GM19240 (cell line): Measurements from ENCODE around the gene NFATC2.
A peak's percentile ranks its signal among the peaks of the same experiment; 100 is the strongest.

ENCODE experiments used
- DNase-seq: peaks from one replicate; pipeline ENCODE4 v3.0.0; 2011; ENCODE audit warnings: low spot score; ENCODE audit not compliant: insufficient read length

The NFATC2 gene

DNA sequence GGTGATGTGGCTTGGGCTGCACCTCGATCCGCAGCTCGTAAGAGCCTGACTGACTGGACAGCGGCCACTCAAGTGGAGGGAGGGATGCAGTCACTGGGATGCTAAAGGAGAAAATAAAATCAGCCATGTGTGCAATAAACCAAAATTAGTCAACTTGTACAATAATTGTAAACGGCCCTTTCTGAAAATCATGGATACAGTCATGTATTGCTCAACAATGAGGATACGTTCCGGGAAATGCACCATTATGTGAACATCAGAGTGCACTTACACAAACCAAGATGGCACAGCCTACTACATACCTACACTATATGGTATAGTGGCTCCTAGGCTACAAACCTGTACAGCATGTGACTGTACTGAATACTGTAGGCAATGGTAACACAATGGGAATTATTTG, 25.7 kb downstream of the NFATC2 start:
- DNase-seq = no peak

DNA sequence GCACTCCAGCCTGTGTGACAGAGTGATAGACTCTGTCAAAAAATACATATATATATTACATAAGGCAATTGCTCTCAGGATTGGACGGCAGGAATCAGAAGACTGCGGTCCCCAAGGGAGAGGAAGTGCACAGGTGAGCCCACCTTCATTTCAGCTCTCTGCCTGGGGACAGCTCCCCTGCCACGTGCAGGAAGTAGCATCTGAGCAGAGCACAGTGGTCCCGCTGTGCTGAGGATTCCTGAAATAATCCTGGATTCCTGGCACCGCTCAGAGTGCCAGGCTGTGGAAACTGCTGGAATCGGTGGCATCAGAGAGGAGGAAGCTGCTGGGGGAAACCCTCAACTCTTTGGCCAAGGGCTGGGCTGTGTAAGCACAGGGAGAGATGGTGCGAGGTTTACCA, 27.7 kb downstream of the NFATC2 start:
- no peak for DNase-seq

DNA sequence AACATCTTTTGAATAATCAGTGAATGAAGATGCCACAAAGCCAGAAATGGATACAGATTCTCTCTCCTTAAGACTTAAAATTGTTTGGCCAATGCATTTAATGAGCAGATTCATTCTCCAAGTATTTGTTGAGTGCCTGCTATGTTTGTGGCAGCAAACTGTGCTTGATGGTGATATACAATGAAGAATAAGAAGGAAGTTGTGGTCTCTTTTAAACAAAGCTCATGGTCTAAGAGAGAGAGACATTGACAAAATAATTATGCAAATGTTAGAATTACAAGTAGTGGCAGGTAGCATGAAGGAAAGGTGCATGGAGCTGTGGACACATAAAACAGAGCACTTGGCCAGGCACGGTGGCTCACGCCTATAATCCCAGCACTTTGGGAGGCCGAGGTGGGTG, 28.3 kb downstream of the NFATC2 start:
- DNase-seq = no peak

DNA sequence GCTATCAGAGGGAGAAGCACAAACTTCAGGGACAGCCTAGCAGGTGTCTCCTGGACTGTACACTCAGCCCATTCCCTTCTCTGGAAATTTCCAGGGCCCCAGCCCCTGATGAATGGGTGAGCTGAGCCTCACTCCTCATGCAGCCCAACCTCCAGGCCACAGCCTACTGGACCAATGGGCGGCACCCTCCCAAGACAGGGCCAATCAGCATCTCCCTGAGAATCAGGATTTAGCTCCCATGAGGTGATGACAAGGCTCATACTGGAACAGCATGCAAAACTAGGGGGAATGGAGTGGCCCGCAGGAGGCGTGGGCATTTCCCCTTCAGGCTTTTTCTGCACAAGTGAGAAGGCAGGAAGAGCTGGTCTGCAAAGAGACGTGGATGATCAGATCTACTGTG, 29.0 kb downstream of the NFATC2 start:
- DNase-seq = no peak

DNA sequence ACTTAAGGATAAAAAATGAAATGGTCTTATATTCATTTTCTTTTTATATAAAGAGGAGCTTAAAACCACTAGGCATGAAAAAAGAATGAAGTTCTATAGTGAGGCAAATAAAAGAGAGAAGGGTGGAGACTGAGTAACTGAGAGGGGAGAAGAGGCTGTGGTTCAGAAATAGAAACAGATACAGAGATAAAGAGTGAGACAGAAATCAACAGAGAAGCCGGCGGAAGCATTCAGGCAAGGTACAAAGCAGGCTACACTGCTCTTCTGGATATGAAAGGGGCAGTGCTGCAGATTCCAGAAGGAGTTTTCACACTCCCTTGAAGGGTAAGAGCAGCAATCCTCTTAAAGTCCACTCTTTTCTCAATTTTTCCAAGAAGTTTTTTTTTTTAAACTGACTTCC, 29.9 kb downstream of the NFATC2 start:
- no peak for DNase-seq

DNA sequence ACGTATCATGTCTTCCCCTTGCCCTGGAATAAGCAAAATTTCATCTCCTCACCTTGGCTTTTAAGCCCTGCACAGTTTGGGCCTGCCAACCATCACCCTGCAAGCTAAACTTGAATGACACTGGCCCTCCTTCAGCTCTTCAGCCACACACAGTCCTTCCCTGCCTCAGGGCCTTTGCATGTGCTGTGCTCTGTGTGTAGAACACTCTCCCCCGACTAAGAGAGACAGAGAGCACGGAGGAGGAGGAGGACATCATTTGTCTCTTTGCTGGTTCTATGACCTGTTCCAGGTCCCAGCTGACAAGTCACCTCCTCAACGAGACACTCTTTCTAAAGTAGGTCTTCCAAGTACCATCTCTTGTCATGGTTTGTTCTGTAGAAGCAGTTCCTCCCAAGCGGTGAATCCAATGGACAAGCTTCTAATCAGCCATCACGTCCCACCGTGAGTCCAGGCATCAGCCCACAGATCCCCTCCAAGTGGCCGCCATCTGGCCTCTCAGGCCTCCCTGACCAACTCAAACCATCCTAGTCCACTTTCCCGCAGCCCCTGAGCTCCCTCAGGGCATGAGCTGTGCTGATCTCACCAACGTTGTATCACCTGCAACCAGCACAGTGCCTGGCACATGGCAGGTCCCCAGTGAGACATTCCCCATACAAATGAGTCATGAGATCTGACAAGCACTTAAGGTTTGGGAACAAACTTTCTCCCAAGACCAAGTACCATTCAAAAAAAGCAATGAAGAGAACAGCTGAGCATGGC, 30.5 kb downstream of the NFATC2 start:
- DNase-seq = no peak

DNA sequence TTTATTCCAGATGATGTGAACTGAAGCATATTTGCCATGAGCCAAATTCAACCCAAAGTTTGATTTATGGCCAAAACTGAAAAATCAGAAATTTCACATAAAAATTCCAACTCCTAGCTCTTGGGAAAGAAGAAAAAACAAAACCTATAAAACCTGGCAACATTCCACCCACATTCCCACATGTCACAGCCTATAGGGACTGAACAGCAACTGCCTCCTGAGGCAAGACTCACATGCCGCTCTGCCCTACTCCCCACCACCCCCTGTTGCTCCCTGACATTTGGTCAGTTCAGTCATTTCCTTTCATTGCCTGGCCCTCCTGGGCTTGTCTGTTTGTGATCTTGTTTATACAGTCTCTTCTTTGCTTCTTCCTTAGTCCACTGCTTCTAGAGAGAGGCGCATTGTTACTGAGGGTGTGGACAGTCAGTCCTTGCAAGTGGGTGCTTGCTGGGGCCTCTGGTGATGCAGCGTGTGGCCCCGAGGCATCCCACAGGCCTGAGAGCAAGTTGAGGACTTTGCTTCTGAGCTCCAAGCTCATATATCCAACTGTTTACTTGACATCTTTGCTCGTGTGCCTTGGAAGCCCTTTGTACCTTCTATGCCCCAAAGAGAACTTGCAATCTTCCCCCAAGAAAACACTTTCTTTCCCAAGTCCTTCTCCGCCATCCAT, 31.4 kb downstream of the NFATC2 start:
- no peak for DNase-seq

DNA sequence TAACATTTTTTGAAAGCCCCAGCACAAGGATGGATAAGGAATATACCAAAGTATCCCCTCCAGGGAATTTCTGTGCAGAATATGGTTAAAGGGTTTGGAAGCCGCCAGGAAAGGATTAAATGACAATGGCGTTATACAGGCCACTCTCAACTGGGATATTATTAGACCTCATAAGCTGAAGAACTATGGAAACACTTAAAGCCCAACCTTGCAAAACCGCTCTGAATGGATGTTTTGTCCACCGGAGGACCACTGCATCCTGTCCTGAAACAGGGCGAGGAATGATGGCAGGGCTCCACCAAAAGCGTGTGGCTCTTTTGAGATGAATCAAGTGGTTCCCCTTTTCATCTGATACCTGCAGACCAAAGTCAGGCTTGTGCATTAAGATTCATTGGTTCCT, 32.4 kb downstream of the NFATC2 start:
- no peak for DNase-seq

DNA sequence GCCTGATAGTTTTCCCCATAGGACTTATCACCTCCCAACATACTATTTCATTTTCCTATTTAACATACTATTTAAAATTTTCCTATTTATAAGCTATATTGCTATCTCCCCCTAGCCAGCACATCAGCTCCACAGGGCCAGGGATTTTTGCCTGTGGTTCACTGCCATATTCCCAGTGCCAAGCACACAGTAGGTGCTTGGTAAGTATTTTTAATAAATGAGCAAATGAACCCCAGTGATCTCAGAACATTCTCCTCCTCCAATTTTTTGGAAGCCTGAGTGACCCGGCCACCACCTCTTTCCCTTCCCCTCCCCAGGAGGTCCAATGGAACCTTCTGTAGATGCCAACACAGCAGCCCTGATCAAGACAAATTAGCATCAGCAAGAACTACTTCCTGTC, 33.3 kb downstream of the NFATC2 start:
- DNase-seq = no peak

DNA sequence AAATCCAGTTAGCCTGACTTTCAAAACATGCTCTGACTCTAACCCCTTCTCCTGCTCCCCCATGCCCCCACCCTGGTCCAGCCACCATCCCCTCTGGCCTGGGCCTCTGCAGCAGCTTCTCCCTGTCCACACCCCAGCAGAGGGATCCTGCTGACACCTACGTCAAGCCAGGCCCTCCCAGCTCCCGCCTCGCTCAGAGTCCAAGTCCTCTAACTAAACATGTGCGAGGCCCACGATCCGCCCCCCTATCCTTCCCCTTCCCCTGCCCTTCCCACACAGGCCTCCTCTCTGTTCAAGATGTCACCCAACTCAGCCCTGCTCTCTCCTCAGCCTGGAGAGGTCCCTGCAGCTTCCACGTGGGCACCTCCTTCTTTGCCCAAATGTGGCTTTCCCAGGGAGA, 33.7 kb downstream of the NFATC2 start:
- no peak for DNase-seq

DNA sequence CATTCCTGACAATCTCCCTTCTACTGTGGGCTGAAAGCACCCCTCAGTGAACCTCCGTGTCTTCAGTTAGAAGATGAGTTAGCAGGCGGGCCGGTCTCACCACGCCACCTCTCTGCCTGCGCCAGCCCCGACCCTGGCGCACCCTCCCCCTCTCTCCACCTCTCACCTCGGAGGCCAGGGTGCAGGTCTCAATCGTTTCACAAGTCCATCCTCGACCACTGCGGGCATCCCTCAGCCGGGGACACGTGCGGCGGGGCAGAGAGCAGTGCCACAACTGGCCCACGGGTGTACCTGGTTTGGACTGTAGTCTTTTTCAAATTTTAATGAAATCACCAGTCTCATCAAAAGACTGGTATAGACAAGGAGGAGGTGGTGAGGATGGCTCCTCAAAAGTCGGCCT, 34.4 kb downstream of the NFATC2 start:
- no peak for DNase-seq

DNA sequence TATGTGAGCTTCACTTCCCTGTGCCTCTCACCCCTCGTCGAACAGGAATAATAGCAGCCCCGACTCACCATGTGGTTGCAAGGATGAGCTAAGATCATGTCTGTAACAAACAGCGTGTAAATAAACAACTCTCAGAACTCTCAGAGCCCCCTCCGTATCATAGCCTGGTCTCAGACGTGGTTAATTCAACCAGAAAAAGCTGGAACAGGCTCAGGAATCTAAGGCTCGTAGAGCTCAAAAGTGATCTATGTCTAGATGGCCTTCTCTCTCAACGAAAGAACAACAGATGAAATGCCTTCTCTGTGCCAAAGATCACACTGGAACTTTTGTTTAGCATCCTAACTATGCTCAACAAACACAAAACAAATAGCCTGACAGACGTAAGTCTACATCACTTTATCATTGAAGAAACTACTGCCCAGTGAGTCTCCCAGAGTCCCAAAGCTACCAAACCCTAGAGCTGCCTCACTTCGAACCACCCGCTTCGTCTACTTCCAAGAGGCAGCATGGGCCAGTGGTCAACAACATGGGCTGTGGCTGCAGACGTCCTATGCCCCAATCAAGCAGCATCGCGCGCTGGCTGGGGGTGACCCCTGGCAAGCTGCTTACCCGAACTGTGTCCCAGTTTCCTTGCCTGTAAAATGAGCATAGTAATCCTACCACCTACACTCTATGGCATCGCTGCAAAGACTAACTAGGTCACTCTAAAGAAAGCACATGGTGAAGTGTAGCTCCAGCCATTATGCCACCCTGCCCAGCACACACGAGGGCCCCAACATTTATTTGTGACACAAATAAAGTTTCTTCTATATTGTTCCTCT, 35.1 kb downstream of the NFATC2 start:
- DNase-seq = no peak

DNA sequence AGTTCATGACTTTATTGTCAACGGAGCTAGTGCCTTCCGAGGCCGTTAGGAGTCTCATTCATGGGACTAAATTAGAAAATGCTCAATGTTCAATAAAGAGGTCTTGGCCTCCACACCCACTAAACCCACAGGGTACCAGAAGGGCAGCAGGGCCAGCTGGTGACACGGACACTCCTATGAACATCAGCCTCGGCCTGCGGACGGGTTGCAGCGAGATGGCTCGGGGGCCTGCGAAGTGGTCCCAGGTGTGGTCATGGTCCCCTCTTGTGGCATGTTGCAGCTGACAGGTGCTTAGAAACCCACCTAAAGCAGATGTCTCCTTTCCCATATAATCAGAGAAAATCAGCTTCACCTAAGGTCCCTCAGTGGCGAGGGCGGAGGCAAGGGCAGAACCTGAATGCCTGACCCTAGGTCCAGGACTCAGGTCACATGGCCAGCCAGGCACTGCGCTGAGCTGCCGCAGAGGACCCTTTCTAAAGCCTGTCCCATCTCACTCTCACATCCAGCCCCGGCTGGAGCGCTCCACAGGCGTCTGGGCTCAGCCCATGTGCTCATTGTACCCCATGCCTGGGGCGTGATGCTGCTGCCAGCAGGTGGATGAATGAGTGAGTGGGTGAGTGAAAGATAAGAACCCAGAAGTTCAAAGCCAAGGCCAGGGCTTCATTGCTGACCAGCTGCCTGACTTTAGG, 35.8 kb downstream of the NFATC2 start:
- no peak for DNase-seq

DNA sequence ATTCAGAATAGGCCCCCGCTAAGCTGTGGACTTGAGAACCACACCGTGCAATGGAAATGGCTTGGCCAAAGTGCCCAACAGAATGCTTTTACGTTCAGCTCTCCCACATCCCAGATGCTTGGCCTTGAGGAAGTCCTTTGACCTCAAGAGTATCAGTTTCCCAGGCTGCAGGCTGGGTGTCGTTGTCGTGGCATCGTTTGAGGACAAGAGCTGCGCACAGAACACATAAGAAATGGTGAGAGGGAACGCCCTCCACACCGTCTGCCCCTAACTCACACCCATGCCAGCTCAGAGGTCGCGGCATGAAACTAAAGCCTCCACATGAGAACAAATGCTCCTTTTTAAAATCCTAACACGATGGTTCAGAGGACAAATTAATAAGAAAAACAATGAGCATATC, 37.0 kb downstream of the NFATC2 start:
- DNase-seq = no peak

DNA sequence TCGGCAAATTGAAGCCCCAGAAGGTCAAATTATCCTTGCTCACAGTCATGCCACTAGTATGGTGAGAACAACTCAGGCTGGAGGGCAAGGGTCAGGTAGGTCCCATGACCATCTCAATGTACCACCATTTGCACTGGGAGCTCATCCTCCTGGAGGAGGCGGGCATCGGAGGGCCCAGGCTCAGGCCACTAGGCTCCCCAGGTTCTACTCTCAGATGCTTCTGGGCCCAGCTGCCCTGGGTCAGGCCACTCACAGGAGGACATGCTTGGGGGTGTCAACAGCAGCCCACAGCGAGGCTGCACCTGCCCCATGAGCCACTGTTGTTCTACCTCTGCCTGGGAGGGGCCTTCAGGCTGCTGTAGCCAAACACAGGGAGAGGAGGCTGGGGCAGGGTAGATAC, 39.1 kb downstream of the NFATC2 start:
- no peak for DNase-seq

DNA sequence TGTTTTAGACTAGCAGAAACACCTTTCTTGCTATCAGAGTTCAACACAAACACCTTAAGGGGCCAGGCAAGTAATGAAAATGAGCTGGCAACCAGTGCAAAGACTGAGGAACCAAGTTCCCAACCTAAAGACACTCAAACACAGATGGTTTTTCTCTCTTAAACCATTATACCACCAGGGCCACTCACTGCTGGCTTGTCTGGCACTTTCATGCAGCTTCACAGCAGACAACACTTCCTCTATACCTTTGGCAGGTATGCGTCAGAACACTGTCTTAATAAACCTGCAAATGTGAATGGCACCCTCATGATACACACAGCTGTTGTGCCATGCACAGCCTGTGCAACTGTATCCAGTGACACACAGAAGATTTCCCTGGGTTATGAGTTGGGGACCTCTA, 41.6 kb downstream of the NFATC2 start:
- no peak for DNase-seq

DNA sequence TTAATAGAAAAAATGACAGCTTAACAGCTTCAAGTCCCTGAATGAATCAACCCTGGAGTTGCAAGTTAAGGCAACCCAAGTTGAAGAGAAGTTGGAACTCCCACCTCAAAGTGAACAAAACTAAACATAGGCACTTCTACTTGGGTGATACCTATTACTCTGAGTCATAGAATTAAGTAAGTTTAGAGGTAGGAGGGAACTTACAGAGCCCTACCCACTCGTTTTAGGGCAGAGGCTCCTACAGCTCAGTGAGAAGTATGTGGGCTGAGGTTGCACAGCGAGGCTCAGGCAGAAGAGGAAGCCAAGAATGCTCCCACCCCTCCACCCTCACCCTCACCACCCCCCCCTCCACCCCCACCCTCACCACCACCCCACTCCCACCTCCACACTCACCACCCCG, 42.2 kb downstream of the NFATC2 start:
- DNase-seq = peak; percentile 50

DNA sequence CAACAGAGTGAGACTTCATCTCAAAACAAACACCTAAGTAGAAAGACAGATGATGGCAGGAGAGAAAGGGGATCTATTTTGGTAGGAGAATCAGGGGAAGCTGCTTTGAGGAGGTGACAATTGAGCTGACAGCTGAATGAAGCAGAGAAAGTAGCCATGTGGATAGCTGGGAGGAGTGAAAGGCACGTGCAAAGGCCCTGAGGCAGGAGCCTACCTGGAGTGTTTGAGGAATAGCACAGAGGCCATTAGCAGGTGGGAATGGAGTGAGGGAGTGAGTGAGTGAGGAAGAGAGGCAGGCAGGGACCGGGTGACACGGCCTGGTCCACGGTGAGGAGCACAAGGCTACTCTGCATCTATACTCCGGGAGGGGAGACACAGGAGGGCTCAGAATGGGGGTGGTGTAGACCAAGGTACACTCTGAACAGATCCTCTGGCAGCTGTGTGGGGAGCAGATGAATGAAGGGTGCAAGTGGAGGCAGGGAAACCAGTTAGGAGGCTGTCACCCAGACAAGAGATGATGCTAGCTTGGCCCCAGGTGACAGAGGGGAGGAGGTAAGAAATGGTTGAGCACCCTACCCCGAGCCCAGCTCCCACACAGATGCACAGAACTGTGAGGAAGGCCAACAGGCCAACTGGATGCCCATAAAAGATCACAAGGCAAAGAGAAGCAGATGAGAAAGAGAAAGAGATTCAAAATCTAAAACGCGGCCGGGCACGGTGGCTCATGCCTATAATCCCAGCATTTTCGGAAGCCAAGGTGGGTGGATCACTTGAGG, 43.6 kb downstream of the NFATC2 start:
- no peak for DNase-seq

DNA sequence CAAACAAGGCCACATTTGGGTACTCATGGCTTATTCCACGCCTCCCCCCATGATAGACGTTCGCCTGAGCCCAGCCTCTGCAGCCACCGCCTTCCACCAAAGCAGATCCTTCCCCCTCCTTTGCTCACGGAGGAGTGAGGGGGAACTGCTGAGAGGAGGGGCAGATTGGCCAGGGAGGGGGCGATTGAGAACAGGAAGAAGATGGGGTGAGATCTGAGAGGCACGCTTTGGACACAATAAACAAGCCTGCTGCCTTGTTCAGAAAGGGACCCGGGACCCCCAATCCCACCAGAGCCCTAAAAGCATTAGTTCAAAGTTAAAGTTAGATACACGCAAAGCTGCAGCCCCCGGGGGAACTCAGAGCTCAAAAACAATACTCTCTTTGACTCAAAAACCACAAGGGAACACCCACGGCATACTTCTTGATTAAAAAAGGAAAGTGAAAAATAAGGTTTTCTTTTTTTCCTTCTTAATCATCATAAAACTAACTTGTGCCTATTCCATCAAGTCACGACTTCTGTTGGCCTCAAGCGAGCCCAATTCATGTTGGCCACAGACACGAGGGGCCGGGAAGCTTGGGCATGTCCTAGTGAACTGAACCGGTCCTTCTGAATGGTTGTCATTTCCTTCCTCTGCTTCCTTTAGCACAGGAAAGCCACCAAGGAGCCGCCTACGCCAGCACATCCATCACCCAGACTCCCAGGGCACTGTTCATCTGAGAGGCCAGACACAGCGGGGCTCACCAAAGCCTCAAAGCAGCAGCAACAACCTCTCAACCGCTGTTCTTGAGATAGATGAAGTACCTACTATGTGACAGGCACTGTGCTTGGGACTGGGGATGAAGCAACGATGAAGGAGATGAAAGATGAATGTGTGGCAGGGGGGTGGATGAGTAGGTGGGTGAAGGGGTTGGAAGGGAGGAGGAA, 44.7 kb downstream of the NFATC2 start:
- peak; percentile 54 for DNase-seq

DNA sequence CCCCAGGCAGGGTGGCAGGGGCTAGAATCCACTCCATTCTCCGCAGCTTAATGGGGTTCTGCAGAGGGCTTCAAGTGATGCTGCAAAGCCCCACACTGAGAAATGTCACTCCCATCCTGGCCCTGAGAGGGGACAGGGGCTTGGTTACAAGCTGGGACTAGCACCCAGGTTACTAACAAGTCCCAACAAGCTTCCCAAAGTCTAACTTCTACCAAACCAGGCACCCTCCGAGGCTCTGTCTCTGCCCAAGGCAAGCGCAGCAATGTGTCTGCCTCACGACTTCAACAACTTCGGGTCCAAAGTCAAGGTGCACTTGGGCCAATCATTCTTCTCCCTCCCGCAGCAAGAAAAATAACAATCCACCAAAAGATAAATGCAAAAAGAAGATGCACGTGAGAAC, 45.6 kb downstream of the NFATC2 start:
- DNase-seq = no peak
